ENCODE measurements around the gene VEGFC. TPM values are rescaled to one million over a fixed set of nuclear protein-coding genes. Genes with fewer than 3 reads are reported as not detected.

Gene VEGFC
- total RNA-seq, 2 donors from 2014 or later, result 5.1 to 20.4 TPM

DNA sequence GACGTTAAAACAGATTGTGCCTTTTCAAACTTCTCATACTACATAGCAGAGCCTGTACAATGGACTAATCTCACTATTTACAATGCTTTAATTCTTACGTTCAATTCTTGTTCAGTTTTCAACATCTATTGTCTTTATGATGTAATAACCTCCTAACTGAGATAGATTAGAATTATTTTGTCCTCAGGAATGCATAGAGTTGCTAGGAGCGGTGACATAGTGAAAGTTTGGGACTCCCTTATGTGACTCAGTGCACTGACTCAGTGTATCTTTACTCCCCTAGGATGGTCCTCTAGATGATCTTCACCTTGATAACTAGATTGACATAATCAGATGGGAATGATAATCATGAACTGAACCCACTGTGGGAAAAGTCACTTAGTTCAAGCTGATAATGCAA lies 151.5 kb downstream of the VEGFC start:
- TF ChIP-seq, protein P1, sequence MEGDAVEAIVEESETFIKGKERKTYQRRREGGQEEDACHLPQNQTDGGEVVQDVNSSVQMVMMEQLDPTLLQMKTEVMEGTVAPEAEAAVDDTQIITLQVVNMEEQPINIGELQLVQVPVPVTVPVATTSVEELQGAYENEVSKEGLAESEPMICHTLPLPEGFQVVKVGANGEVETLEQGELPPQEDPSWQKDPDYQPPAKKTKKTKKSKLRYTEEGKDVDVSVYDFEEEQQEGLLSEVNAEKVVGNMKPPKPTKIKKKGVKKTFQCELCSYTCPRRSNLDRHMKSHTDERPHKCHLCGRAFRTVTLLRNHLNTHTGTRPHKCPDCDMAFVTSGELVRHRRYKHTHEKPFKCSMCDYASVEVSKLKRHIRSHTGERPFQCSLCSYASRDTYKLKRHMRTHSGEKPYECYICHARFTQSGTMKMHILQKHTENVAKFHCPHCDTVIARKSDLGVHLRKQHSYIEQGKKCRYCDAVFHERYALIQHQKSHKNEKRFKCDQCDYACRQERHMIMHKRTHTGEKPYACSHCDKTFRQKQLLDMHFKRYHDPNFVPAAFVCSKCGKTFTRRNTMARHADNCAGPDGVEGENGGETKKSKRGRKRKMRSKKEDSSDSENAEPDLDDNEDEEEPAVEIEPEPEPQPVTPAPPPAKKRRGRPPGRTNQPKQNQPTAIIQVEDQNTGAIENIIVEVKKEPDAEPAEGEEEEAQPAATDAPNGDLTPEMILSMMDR (IDR thresholded peaks at IDR 0.05), result no peak
- Histone ChIP-seq H3K27me3 (replicated peaks; ENCODE audit: insufficient read depth) (no peaks in the 10 kb centered on the region), H3K36me3 (no peaks in the 10 kb centered on the region), H3K4me1 (ENCODE audit: control insufficient read depth in 1 of 2, low read depth in 2 of 2) (no peaks in the 10 kb centered on the region), H3K27ac (no peak overlapping the region), H3K4me3 (no peak overlapping the region), H3K9me3 (no peaks in the 10 kb centered on the region)
- no peak for ATAC-seq (ENCODE audit: insufficient number of reproducible peaks, low FRiP score, low read depth)
- no peak for DNase-seq (ENCODE audit: low spot score)

DNA sequence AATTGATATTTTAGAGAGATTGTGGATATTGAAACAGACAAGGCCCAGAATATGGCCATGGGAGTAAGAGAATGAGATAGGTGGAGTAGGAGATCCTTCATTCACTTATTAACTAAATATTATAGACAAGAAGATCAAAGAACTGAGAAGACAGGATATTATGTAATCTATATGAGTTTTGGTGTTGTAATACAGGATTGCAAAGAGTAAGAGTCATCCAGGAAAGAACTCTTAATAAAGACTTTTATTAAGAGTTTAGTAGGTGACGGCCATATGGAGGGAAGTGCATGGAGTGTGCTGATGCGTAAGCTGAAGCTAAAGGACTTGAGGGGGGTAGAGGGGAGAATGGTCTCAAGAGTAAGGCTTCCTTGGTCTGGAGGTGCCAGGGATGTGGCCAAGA lies 153.7 kb downstream of the VEGFC start:
- no peaks in the 10 kb centered on the region for H3K36me3 ChIP-seq
- TF ChIP-seq, protein P1 (IDR thresholded peaks at IDR 0.05), result no peak
- ATAC-seq (ENCODE audit: insufficient number of reproducible peaks, low FRiP score, low read depth) (no peak), DNase-seq (ENCODE audit: low spot score) (no peak)
- H3K27ac ChIP-seq, result no peak overlapping the region
- H3K27me3 ChIP-seq (replicated peaks; ENCODE audit: insufficient read depth), result no peaks in the 10 kb centered on the region
- no peaks in the 10 kb centered on the region for H3K4me1 ChIP-seq (ENCODE audit: control insufficient read depth in 1 of 2, low read depth in 2 of 2)
- no peak overlapping the region for H3K4me3 ChIP-seq
- H3K9me3 ChIP-seq, result no peaks in the 10 kb centered on the region

DNA sequence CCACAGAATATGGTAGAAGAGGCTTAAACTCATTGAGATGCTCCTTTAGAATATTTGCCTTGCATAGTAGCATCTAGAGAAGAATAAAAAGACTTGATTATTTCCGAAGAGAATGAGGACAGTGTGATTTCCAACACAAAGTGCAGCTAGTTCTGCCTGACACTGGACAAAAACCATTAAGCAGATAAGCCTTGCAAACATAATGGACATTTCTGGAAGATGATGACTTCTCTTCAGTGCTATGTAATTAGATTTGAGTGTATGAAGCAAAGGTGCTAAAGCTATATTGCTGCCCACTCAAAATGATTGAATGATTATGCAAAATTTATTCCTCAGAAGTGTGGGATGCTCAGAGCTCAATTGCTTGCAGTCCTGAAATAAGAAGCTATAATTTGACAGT lies 156.4 kb downstream of the VEGFC start:
- TF ChIP-seq, protein P1 (IDR thresholded peaks at IDR 0.05), result no peak
- ATAC-seq (ENCODE audit: insufficient number of reproducible peaks, low FRiP score, low read depth), result no peak
- H3K27ac ChIP-seq, result no peak overlapping the region

DNA sequence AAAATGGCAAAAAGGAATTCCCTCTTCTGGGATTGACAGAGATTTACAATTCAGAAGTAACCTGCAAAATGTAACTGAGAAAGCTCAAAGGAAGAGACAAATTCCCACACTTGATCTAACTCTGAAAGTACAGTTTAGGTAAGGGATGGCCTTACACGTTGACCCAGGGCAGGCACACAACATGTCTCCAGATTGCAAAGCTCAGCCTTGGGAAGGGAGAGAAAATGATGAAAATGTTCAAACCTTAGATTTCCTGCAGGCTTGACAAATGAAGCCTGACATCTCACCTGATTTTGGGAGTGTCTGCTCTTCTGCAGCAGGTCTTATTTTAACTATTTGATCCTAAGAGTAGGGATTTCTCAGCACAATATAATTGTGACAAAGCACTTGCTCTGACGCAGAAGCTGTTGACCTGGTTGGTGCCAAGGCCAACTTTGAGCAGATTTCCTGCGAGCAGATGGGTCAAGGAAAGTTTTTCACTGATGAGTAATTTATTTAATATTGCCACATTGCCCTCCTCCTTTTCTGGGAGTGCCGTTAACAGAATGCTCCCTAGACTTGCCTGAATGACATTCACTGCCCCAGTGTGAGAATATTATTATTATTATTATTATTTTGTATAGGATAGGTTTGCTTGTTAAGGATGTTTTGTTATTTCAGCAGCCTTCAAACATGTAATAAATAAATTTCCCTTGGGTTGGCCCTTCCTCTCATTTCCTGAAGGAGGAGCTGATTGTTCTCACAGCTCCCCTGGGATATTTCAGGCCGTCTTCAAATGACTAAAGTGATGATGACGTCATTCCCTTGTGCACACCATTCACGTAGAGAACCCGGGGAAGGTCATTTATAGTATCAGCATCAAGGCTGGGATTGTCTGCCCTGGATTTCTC lies 157.1 kb downstream of the VEGFC start:
- TF ChIP-seq, protein P1 (IDR thresholded peaks at IDR 0.05), result no peak
- H3K4me3 ChIP-seq, result no peak overlapping the region
- no peaks in the 10 kb centered on the region for H3K9me3 ChIP-seq
- H3K27ac ChIP-seq, result no peak overlapping the region
- H3K4me1 ChIP-seq (ENCODE audit: control insufficient read depth in 1 of 2, low read depth in 2 of 2), result no peaks in the 10 kb centered on the region
- no peak for DNase-seq (ENCODE audit: low spot score)
- ATAC-seq (ENCODE audit: insufficient number of reproducible peaks, low FRiP score, low read depth), result no peak
- no peaks in the 10 kb centered on the region for H3K27me3 ChIP-seq (replicated peaks; ENCODE audit: insufficient read depth)
- no peaks in the 10 kb centered on the region for H3K36me3 ChIP-seq

More for the DNA sequence above, 156.4 kb downstream of the VEGFC start:
- Histone ChIP-seq H3K4me3 (no peak overlapping the region), H3K9me3 (no peaks in the 10 kb centered on the region), H3K36me3 (no peaks in the 10 kb centered on the region), H3K4me1 (ENCODE audit: control insufficient read depth in 1 of 2, low read depth in 2 of 2) (no peaks in the 10 kb centered on the region), H3K27me3 (replicated peaks; ENCODE audit: insufficient read depth) (no peaks in the 10 kb centered on the region)
- DNase-seq (ENCODE audit: low spot score), result no peak
